Stimulated activated CD8-positive, alpha-beta memory T cell treated with anti-CD3 and anti-CD28 coated beads, Interleukin-12 subunit alpha, Interleukin-12 subunit beta, amount 100 ng/mL, for 4 hours (primary cell): ENCODE results near the gene GALNS.

ENCODE experiments used
- DNase-seq: peaks from one replicate; pipeline ENCODE4 v3.0.0-alpha.2; 2020; ENCODE audit warnings: low read depth

GALNS gene

DNA sequence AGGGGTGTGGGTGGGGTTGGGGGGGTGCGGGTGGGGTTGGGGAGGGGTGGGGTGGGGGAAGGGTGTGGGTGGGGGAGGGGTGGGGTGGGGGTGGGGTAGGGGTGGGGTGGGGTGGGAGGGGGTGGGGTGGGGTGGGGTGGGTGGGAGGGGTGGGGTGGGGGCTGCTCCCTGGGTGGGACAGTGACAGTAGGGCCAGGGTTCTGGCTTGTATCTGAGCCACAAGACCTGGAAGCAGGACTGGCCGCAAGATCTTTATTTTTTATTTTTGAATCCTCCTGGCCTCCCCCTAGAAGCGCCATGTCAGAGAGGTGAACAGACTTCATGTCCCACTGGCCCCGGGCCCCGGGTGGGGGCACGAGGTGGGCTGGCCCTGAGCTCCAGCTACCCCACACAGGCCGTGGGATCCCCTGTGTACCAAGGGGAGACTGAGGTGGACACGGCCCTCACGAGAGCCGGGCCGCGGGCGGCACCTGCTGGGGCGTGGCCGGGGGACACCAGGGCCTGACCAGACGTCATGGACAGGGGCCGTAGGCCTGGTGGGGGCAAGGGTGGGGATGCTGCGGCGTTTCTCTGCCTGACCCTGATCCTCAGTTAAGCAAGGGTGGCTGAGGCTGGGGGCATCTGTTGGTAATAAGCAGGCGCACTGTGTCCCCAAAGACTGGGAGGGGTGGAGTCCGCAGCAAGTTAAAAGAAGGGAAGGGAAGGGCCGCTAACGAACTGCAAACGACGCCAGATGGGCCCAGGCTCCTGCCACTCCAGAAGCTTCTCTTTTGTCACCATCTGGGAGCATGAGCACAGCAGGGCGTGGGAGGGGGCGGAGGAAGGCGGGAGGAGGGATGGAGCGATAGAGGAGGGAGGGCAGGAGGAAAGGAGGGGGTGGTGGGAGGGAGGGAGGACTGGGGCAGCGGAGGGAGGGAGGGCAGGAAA, 32.0 kb upstream of the GALNS start:
- DNase-seq: no peak

DNA sequence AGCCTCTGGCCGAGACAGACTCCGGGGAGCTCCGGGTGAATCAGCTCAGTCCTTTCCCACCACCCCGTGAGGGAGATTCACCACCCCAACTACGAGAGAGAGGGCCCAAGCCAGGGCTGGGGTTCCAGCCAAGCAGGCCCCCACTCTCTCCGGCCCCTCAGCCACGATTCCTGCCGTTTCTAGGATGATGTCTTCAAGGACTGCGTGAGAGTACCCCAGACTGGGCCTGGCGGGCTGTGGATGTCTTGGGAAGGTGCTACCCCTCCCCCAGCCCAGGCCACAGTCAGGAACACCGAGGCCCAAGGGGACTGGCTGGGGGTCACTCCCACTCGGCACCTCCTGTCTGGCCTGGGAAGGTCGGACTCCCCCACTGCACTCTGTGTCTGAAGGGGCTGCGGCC, 31.3 kb upstream of the GALNS start:
- DNase-seq: no peak

DNA sequence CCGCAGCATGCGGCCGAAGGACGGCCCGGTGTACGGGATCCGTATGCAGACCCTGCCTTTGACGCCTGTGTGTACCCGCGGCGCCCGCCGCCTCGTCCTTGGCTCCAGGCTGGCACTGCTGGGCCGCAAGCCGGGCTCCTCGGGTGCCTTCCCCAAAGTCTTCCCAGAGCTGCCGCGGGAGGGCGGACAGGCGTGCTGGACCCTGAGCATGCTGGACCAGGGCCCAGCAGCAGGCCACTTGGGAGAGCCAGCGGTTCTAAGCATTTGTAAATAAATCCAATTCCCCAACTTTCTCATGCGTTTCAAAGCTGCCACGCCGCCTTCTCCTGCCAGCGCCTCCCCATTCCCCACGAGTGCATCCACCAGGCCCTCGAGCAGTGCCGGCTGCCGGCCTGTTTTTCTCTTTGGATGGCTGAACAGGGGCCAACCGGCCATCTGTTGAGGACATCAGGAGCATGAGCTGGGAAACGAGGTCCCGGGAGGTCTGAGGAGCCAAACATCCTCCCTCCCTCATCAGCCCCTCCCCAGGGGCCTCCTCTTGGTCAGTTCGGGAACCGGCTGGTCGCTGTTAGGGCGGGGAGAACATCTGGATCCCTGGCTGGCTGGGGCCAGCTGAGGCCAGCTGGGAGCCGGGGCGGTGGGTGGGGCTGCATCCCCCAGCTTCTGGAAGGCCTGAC, 30.2 kb upstream of the GALNS start:
- DNase-seq: no peak

DNA sequence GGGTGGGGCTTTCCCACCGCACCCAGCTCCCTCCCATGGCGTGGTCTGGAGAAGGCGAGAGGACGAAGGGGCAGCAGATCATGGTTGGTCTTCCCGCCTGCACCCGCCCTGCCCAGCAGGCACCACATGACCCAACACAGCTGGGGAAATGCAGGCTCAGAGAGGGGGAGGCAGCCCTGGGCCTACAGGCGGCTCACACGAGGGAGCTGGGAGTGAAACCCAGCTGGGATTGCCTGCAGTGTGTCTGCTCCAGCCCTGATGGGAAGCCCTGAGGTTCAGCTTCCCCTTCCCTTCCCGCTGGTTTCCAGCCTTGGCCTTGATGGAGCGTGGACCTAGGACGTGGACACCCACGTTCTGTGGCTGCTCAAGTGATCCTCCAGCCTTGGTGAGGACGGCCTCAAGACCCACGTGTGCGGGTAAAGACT, 29.7 kb upstream of the GALNS start:
- no peak for DNase-seq

DNA sequence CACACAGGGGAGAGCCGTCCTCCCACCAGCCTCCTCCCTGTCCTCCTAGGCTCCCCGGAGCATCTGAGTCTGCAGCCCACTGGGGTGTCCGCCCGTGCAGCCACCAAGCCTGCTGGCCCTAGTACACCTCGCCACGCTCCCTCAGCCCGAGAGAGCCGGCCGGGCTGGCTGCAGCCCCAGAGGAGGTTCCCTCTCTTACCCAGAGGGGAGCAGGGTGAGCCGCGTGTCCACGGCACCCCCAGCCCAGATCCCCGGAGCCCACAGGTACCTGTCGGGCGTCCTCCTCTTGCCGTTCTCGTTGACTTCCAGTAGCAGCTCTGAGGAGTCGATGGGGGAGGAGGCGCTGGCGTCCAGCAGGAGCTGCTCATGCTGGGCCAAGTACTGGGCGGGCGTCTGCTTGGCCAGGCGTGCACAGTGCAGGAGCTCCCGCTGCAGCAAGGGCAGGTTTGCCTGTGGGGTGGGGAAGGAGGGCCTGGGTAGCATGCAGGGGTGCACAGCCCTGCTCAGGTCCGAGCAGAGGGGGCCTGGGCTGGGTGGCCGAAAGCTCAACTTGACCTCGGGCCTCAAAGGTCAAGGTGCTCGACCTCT, 29.0 kb upstream of the GALNS start:
- no peak for DNase-seq

DNA sequence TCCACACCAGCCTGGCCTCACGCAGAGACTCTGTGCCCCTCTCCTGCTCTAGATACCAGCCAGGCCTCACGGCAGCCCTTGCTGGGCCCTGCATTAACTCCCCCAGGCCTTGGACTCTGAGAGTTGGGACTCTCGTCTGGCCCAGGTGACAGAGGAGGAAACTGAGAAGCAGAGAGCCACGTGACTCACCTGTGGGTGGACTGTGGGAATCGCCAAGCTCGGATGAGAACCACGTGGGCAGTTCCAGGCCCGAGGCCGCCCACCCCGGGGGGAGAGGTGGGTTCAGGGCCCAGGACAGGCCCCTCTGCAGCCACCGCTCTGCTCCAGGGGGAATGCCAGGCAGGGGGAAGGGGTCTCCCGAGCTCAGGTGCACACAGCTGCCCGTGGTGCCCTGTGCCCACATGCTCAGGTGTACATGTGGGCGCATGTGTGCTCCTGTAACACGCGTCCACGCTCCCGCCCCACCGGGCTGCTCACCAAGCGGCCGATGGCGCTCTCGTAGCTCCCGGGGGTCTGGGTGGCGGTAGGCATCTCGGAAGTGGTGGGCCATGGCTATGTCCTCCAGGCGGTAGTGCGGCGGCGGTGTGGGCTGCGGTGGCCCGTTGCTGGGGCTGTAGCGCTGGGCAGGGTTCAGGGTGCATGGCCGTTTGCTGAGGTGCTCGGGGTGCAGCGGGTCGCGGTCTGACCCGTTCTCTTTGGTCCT, 28.0 kb upstream of the GALNS start:
- no peak for DNase-seq

DNA sequence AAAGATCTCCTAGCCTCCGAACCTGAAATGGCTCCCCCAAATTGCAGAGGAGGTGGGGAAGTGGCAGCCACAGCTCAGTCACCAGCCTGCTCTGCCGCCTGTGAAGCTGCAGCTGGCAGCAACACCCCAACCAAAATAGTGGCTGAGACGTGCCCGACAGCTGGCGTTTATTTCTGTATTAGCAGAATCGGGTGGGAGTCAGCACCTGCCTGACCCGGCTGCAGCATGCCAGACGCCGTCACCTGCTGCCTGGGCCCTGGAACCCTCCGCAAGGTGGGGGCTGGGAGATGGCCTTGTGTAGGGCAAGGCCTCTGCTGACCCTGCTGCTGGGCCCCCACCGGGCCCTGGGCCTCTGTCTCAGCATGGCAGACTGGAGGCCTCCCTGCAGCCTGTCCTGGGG, 27.2 kb upstream of the GALNS start:
- no peak for DNase-seq

DNA sequence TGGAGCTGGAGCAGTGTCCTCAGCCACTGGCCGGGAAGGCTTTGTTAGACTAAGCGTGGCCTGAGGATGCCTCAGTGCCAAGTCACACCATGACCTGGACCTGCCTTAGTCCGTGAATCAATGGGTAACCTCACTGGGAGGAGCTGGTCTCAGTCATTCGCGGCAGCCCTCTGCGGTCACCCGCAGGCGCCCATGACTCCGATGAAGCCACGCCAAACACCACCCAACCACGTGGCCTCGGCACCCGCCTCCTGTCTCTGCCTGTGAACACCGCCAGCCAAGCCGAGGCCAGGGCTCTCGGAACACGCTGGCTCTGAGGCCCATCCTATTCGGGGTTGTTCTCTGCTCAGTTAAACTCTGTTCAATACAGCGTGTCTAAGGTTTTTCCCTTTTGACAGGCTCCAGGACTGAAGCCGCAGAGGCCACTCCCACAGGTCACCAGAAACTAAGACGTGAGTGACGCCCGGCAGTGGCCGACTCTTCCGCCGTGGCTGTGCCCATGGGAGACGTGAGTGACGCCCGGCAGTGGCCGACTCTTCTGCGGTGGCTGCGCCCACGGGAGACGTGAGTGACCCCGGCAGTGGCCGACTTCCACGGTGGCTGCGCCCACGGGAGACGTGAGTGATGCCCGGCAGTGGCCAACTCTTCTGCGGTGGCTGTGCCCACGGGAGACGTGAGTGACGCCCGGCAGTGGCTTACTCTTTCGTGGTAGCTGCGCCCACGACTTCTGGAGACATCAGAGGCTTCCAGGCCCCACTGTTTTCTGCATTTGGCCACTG, 26.6 kb upstream of the GALNS start:
- no peak for DNase-seq

DNA sequence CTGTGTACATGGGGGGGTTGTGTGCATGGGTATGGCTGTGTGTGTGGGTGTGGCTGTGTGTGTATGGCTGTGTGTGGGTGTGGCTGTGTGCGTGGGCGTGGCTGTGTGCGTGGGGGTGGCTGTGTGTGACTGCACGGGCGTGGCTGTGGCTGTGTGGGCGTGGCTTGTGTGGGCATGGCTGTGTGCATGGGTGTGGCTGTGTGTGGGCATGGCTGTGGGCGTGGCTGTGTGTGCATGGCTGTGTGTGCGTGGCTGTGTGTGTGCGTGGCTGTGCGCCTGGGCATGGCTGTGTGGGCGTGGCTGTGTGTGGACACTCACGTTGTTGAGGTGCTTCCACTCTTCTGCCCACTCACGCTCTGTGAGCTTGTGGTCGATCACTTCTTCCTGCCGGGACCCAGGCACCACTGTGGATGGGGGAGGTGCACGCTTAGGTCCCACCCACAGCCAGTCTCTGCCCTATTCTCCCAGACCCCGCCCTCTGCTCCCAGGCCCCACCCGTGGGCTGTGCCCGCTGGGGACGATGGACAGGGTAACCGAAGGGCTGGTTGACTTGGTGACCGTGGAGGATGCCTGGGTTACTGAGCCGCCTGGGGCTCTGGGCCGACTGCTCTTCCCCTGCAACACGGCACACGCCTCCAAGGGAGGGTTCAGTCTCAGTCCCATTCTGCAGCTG, 25.7 kb upstream of the GALNS start:
- DNase-seq: no peak

DNA sequence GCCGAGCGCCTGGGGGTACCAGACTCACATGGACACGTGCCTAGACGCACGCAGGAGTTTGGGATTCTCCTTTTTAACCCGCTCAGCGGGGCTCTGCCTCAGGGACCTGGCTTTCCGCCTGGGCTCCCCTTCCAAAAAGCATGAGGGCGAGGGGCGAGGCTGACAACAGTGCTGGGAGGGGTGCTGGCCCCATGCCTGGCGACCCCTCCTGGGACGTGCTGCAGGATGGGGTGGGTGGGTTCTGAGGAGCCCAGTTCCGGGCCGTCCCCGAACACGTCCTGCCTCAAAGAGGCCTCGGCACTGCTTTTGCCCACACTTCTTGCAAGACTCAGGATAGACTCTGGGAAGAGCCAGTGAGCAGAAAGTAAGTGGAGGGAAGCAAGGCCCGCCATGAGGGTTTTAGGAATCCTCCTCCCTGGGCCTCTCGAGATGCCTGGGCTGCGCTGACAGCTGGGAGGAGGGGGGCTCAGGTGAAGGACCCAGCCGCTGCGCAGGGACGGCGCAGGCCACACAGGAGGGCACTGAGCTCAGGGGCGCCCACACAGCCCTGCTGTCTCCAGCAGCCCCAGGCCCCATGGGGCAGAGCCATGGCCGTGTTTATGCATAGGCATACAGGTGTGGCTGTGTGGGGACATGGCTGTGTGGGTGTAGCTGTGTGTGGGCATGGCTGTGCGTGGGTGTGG, 25.1 kb upstream of the GALNS start:
- DNase-seq: no peak

DNA sequence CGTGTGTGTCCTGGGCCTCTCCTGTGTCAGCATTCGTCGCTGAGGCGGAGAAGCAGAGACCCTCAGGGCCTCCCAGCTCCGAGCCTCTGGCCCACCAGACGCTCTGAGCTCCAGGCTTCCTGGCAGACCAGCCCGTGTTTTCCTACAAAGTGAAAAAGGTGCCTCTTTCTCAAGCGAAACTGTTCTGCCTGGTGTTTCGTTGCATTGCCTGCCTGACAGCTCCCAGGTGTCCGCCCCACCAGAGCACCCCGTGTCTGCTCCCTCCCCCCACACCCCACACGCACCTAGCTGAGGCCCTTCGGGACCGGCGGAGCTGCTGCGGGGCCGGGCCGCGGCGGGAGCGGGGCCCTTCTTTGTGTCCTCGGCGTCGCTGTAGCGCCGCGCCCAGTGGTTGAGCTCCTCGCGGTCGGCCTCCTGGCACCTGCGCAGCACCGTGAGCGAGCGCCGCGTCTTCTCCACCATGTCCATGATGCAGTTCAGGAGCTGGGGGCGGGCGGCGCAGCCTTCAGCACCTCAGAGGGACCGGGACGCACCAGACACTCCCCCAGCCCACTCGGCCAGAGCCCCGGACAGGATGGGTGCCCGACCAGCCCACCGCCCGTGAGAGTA, 24.4 kb upstream of the GALNS start:
- DNase-seq: no peak

DNA sequence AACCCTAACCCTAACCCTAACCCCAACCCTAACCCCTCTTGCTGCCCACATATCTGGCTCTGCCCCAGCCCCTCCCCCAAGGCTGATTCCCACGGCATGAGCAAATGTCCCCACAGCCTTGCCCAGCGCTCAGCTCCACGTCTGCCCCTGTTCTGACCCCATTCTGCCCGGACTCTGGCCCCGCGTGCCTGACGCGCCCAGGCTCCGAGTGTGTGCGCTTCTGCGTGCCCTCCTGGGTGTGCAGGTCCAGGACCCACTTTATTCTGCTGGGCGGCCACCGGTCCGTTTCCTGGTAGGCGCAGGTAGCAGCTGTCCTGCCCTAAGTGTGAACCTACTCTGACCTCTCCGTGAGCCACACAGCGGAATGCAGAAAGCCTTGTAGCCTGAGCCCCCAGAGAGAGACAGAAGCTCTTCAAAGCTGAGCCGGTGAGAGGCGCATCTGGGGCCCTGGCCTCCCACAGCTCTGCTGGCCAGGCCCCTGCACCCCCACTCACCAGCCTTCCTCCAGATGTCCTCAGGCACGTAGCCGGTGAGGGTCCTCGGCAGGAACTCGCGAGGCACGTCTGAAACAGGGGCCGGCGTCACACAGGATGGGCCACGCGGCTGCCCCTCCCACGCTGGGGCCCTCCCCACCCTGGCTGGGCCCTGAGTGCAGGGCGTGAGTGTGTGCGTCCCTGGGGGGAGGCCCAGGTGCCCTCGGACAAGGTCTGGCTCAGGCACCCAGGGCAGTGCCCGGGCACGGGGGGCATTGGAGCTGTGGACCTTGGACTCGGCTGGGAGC, 23.7 kb upstream of the GALNS start:
- no peak for DNase-seq

DNA sequence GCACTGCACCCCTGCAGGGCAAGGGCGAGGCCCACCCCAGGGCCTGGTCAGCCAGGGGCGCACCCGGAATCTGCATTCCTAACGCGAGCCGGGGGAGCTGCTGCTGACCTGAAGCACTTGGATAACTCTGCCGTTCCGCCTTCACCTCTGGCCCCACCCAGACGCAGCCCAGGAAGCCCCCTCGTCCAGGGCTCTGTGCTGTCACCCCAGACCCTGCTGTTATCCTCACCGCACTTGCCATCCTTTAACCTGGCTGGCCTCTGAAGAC, 23.0 kb upstream of the GALNS start:
- DNase-seq: no peak

DNA sequence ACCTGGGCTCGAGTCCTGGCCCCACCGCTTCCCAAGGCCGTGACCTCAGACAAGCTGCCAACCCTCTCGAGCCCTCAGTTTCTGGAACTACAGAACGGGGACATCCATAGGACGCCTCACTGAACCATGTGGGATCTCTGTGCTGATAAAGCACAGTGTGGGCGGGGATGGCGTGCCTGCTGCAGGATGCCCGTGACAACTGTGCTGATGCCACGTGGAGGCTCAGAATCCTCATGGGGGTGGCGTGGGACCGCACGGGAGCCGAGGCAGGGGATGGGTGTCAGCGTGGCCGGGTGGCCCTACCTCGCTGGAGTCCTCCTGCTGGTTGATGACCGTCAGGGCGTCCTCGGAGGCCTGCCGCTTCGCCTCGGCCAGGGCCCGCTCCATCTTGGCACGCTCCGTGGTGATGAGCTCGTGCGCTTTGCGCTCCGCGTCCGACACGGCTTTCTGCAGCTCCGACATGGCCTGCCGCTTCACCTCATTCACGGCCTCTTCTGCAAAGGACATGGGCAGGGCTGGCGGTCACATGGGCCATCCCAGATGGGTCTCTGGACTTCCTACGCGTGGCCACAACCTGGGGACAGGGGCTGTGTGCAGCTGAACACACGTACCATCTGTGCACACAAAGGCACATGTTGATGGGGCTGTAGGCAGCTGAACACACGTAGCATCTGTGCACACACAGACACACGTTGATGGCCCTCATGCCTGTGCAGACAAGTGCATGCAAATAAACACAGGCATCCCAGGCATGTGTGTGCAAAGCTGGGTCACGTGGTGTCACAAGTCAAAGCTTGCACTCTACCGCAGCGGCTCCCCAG, 22.4 kb upstream of the GALNS start:
- no peak for DNase-seq

DNA sequence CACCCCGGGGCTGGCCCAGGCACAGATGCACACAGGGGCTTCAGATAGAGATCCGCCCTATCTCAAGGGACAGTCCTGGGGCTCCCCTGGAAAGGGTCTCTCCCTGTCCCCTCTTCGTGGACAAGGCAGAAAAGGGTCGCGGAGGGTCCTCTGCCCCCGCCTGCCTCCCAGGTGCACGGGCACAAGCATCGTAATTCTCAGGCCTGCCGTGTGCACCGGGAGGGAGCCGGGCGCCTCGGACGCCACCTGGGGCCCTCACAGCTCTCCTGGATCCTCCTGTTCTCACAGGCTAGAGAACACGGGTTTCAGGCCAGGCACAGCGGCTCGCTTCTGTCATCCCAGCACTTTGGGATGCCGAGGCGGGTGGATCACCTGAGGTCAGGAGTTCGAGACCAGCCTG, 21.6 kb upstream of the GALNS start:
- DNase-seq: no peak

DNA sequence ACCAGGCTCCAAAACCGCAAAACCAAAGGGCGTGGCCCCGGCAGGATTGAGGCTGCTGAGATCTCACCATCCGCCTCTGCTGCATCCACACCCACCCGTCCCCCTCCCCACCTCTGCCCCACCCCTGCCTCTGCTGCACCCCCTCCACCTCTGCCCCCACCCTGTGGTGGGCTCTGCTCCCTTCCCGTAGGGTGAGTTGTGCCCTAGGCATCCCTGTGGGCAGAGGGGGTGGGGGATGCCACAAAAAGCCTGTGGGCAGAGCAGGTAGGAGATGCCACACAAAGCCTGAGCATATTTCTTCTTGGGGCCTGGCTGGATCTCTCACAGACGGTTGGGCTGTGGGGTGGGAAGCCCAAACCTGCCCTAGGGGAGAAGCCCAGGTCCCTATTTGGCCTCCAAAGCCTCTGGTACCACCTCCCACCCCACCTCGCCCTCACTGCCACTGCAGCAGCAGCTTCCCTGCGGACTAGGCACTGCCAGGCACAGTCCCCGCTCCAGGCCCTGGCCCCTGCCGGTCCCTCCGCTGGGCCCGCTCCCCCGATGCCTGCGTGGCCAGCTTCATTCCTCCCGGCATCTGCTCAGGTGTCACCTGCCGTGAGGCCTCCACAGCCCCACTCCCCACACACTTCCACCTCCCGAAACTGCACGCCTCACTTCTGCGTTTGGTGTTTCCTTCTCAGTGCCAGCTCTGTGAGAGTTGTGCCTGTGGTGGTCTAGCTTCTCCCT, 21.0 kb upstream of the GALNS start:
- no peak for DNase-seq

DNA sequence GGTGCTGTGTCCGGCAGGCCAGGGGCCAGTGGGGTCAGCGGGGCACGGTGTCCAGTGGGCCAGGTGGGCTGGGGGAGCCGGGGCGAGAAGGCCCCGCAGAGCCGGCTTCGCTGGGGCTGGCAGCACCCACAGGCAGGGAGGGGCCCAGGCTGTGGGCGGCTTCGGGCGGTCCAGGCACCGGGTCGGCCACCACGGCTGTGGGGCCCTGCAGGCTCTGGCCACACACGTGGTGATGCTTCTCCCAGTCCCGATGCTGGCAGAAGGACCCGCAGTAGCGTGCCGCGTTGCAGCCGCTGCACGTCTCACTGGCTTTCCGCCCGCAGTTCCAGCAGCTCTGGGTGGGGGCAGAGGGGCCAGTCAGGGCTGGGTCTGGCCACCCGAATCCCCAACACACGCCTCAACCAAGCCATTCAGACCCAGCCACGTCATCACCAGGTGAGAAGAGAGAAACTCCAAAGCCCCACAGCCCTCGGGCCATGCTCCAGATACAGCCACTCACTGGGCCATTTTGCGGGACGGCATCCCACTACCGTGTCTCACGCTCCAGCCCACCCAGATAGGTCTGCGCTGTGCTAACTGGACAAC, 20.3 kb upstream of the GALNS start:
- DNase-seq: no peak
